Left ventricle myocardium inferior (tissue), 1 donor: ENCODE measurements around the gene HS6ST3. TPM values are rescaled to one million over a fixed set of nuclear protein-coding genes. Genes with fewer than 3 reads are reported as not detected.
"Not testable (repeated sequence)": the region's sequence is repeated elsewhere in the genome, so short reads cannot be mapped to it uniquely, and the experiment has no call there.

ENCODE experiments used
- DNase-seq: peaks from one replicate; pipeline ENCODE4 v3.0.0-alpha.2; 2020
- H3K27ac ChIP-seq: fragments of 200-600 bp; replicated peaks from 2 replicates; pipeline ENCODE4 v1.8.0; 2021
- H3K27me3 ChIP-seq: fragments of 200-600 bp; 2 replicates; pipeline ENCODE4 v1.8.0; 2021; ENCODE audit warnings: low read depth
- H3K36me3 ChIP-seq: fragments of 200-600 bp; 2 replicates; pipeline ENCODE4 v1.8.0; 2021
- H3K4me1 ChIP-seq: fragments of 200-600 bp; 2 replicates; pipeline ENCODE4 v1.8.0; 2021
- H3K4me3 ChIP-seq: fragments of 200-600 bp; 2 replicates; pipeline ENCODE4 v1.8.0; 2021; ENCODE audit warnings: mild to moderate bottlenecking, moderate library complexity
- H3K9me3 ChIP-seq: fragments of 200-600 bp; replicated peaks from 2 replicates; pipeline ENCODE4 v1.8.0; 2021
- intact Hi-C: fragments of 100-400 bp; cut with micrococcal nuclease; formaldehyde crosslinking; loops from one replicate; pipeline ENCODE4 v1.11.0; 2022
- total RNA-seq: library from RNA; stranded (reverse); fragmentation: NEBNext Ultra II Directional; extraction: Animal tissue kit (Norgen Biotek cat#: 25700); gene quantifications from one replicate; pipeline ENCODE4 v1.2.1, GENCODE V29; 2021
- TF ChIP-seq, protein P1 (sequence below): fragments of 200-600 bp; IDR thresholded peaks from 2 replicates; pipeline ENCODE4 v1.8.0; 2021; ENCODE audit warnings: antibody characterized with exemption, mild to moderate bottlenecking, borderline replicate concordance
- donor health status: DM: no; HTN: yes; CAD: no; lungs with severe emphysema.

Gene HS6ST3
- total RNA-seq, 1 donor from 2014 or later = 2.0 TPM

DNA sequence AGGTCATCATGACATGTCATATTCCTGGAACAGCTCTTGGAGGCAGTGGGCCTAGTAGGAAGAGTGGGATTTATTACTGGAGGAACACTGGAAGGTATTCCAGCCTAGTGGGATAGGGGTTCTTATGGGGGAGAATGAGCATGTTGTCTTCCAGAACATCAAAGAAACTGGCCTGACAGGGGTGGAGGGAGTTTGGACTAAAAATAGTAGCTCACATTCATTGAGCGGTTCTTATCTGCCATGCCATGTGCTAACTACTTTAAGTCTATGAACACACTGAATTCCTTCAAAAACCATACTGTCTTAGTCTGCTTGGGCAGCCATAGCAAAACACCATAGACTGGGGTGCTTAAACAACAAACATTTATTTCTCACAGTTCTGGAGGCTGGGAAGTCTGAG, 413.6 kb downstream of the HS6ST3 start:
- DNase-seq = no peak
- H3K9me3 ChIP-seq = no peaks in the 10 kb centered on the region
- H3K27me3 ChIP-seq = no peaks in the 10 kb centered on the region
- TF ChIP-seq, protein P1, sequence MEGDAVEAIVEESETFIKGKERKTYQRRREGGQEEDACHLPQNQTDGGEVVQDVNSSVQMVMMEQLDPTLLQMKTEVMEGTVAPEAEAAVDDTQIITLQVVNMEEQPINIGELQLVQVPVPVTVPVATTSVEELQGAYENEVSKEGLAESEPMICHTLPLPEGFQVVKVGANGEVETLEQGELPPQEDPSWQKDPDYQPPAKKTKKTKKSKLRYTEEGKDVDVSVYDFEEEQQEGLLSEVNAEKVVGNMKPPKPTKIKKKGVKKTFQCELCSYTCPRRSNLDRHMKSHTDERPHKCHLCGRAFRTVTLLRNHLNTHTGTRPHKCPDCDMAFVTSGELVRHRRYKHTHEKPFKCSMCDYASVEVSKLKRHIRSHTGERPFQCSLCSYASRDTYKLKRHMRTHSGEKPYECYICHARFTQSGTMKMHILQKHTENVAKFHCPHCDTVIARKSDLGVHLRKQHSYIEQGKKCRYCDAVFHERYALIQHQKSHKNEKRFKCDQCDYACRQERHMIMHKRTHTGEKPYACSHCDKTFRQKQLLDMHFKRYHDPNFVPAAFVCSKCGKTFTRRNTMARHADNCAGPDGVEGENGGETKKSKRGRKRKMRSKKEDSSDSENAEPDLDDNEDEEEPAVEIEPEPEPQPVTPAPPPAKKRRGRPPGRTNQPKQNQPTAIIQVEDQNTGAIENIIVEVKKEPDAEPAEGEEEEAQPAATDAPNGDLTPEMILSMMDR = no peak
- H3K4me3 ChIP-seq = no peak overlapping the region
- no peaks in the 10 kb centered on the region for H3K36me3 ChIP-seq
- intact Hi-C loops = no loop called here
- no peaks in the 10 kb centered on the region for H3K4me1 ChIP-seq
- no peak overlapping the region for H3K27ac ChIP-seq

DNA sequence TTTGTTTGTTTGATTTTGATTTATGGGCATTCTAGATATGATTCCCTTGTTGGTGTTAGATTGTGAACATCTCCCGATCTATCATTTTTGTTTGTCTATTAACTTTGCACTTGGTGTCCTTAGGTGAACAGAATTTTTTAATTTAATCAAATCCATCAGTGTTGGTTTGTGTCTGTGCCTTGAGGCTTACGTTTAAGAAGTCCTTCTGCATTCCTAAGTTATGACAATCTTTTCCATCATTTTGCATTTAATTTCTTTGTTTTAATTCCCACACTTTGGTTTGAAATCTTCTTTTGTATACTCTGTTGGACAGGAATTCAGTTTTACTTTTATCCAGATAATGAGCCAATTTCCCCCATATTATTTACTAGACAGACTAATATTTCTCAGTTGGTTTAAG, 421.7 kb downstream of the HS6ST3 start:
- H3K4me1 ChIP-seq = no peaks in the 10 kb centered on the region
- no peak overlapping the region for H3K27ac ChIP-seq
- intact Hi-C loops = no loop called here
- DNase-seq = no peak
- TF ChIP-seq, protein P1 = no peak
- no peaks in the 10 kb centered on the region for H3K27me3 ChIP-seq
- no peaks in the 10 kb centered on the region for H3K9me3 ChIP-seq
- no peak overlapping the region for H3K4me3 ChIP-seq
- H3K36me3 ChIP-seq = no peaks in the 10 kb centered on the region

DNA sequence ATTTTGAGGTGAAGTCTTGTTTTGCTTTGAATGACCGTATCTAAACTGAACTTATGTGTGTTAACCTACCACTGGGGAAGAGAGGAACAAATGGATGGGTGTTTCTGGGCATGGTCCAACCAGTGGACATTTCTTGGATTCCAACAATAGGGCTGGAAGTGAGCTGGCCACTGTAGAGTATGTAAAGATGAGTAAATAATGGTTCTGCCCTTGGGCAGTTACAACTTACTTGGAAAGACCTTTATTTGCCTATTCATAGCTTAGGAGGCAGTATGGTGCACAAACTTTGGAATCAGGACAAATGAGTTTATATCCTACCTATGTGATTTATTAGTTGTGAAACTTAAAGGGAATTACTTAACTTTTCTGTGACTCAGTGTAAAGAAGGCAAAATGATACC, 429.5 kb downstream of the HS6ST3 start:
- TF ChIP-seq, protein P1 = no peak
- Histone ChIP-seq H3K9me3 (peaks cover 9% of the 10 kb centered on the region), H3K4me1 (no peaks in the 10 kb centered on the region), H3K27me3 (no peaks in the 10 kb centered on the region), H3K36me3 (no peaks in the 10 kb centered on the region), H3K27ac (no peak overlapping the region), H3K4me3 (no peak overlapping the region)
- no peak for DNase-seq
- intact Hi-C loops = no loop called here

DNA sequence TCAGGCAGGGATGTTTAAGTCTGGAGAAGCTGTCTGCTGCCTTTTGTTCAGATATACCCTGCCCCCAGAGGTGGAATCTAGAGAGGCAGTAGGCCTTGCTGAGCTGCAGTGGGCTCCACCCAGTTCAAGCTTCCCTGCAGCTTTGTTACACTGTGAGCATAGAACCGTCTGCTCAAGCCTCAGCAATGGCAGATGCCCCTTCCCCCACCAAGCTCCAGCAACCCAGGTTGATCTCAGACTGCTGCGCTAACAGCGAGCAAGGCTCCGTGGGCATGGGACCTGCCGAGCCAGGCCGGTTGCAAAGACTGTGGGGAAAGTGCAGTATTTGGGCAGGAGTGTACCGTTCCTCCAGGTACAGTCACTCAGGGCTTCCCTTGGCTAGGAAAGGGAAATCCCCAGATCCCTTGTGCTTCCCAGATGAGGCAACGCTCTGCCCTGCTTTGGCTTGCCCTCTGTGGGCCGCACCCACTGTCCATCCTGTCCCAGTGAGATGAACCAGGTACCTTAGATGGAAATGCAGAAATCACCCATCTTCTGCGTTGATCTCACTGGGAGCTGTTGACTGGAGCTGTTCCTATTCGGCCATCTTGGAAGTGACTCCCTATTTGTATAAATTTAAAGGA, 434.6 kb downstream of the HS6ST3 start:
- H3K4me1 ChIP-seq, H3K36me3 ChIP-seq, H3K9me3 ChIP-seq, DNase-seq, H3K27ac ChIP-seq, intact Hi-C loops, H3K4me3 ChIP-seq, H3K27me3 ChIP-seq: not testable (repeated sequence)

DNA sequence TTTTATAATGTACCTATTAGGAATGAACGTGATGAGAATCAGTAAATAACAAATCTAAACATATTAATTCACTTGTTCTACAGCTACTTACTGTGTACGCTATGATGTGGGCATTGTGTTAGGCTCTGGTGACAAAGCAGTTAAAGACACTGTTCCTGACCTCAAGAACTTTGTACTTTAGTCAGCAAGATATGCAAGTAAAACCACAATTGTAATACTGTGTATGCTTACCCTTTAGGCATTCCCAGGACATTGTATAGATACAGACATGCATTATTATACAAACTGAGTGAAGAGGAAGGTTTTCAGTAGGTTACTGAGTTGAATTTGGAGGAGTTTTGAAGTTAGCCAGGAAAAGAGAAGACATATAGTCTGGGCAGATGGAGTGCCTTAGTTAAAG, 435.8 kb downstream of the HS6ST3 start:
- no peaks in the 10 kb centered on the region for H3K36me3 ChIP-seq
- H3K27me3 ChIP-seq = no peaks in the 10 kb centered on the region
- H3K4me1 ChIP-seq = no peaks in the 10 kb centered on the region
- TF ChIP-seq, protein P1 = no peak
- no peaks in the 10 kb centered on the region for H3K9me3 ChIP-seq
- intact Hi-C loops = no loop called here
- no peak for DNase-seq
- H3K27ac ChIP-seq = no peak overlapping the region
- no peak overlapping the region for H3K4me3 ChIP-seq

DNA sequence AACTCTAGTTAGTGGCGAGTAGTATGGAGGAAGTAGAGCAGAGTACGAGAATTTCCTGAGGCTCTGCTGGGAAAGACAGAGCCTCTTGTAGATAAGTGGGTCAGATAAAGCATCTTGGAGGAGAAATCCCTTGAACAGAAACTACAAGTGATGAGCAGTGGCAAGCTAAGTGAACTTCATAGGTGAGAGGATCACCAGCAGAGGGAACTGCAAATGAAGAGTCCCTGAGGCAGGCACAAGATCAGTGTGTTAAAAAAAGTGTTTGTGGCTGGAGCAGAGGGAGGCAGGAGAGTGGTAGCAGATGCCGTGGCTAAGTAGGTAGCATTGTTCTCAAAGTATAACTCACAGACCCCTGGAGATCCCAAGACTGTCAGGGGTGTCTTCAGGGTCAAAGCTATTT, 437.6 kb downstream of the HS6ST3 start:
- Histone ChIP-seq H3K36me3 (no peaks in the 10 kb centered on the region), H3K4me1 (no peaks in the 10 kb centered on the region), H3K27ac (no peak overlapping the region), H3K27me3 (peaks cover 7% of the 10 kb centered on the region), H3K9me3 (no peaks in the 10 kb centered on the region), H3K4me3 (no peak overlapping the region)
- no peak for DNase-seq
- TF ChIP-seq, protein P1 = no peak
- intact Hi-C loops = no loop called here
